Naive thymus-derived CD4-positive, alpha-beta T cell (primary cell): ENCODE measurements around the gene NAPA. TPM values are rescaled to one million over a fixed set of nuclear protein-coding genes. Genes with fewer than 3 reads are reported as not detected.

ENCODE experiments used
- ATAC-seq: fragments of 150-1000 bp; cut with Tn5 transposase; 2 replicates; pipeline ENCODE4 v1.10.0; 2021; ENCODE audit warnings: mild to moderate bottlenecking, moderate library complexity
- CTCF ChIA-PET: fragments of 350-600 bp; sonication (Branson Sonifier 250); formaldehyde crosslinking; loops from one replicate; lab custom pipeline; 2021; ENCODE audit warnings: antibody characterized with exemption; lab: Charles Lee
- POLR2A ChIA-PET: fragments of 350-600 bp; sonication (Branson Sonifier 250); formaldehyde crosslinking; loops from one replicate; lab custom pipeline; 2021; ENCODE audit warnings: antibody characterized with exemption, inconsistent platforms; lab: Charles Lee
- DNase-seq, 9 donors: peaks; one replicate each; pipeline versions ENCODE4 v3.0.0 to v3.0.0-alpha.2; 2020 to 2022; ENCODE audit warnings: mixed read lengths in 1 of 9
- H3K27ac ChIP-seq: one replicate; pipeline ENCODE4 v1.7.0; 2013; ENCODE audit warnings: mild to moderate bottlenecking, low read depth, low read length, moderate library complexity
- H3K27me3 ChIP-seq, 2 donors: one replicate each; pipeline ENCODE4 v1.7.0; 2013; ENCODE audit warnings: low read length in 2 of 2, mild to moderate bottlenecking in 2 of 2, moderate library complexity in 2 of 2; ENCODE audit not compliant: control insufficient read depth in 2 of 2, insufficient read depth in 2 of 2
- H3K36me3 ChIP-seq, 3 experiments: 1 replicate in 2 of 3; 2 replicates in 1 of 3; pipeline ENCODE4 v1.7.0; 2013; ENCODE audit warnings: low read length in 3 of 3, mild to moderate bottlenecking in 3 of 3, moderate library complexity in 1 of 3; ENCODE audit not compliant: insufficient read depth in 3 of 3, control insufficient read depth in 2 of 3
- H3K4me1 ChIP-seq, 2 donors: one replicate each; pipeline ENCODE4 v1.7.0; 2013; ENCODE audit warnings: low read length in 2 of 2, mild to moderate bottlenecking in 2 of 2, moderate library complexity in 1 of 2; ENCODE audit not compliant: control insufficient read depth in 2 of 2, insufficient read depth in 2 of 2
- H3K4me3 ChIP-seq: 2 replicates; pipeline ENCODE4 v1.7.0; 2013; ENCODE audit warnings: mild to moderate bottlenecking, low read length
- H3K9me3 ChIP-seq, 3 experiments: 1 replicate in 2 of 3; 2 replicates in 1 of 3; pipeline ENCODE4 v1.7.0; 2013; ENCODE audit warnings: low read length in 3 of 3; ENCODE audit not compliant: control insufficient read depth in 2 of 3
- H3K27ac Mint-ChIP-seq, 9 donors: one replicate each; pipeline ENCODE4 v1.8.0; 2020 to 2022; ENCODE audit warnings: mixed read lengths in 9 of 9, mild to moderate bottlenecking in 8 of 9, moderate library complexity in 5 of 9, inconsistent platforms in 2 of 9
- H3K27me3 Mint-ChIP-seq, 5 donors: one replicate each; pipeline ENCODE4 v1.8.0; 2021 to 2022; ENCODE audit warnings: mixed read lengths in 5 of 5, mild to moderate bottlenecking in 1 of 5
- H3K36me3 Mint-ChIP-seq, 5 donors: one replicate each; pipeline ENCODE4 v1.8.0; 2020 to 2022; ENCODE audit warnings: mixed read lengths in 5 of 5, mild to moderate bottlenecking in 3 of 5, inconsistent platforms in 1 of 5
- H3K4me1 Mint-ChIP-seq, 7 donors: one replicate each; pipeline ENCODE4 v1.8.0; 2020 to 2022; ENCODE audit warnings: mixed read lengths in 7 of 7, mild to moderate bottlenecking in 3 of 7, inconsistent platforms in 1 of 7
- H3K4me3 Mint-ChIP-seq, 10 donors: one replicate each; pipeline ENCODE4 v1.8.0; 2020 to 2022; ENCODE audit warnings: mild to moderate bottlenecking in 10 of 10, mixed read lengths in 10 of 10, moderate library complexity in 6 of 10, inconsistent platforms in 2 of 10
- H3K9me3 Mint-ChIP-seq, 11 donors: one replicate each; pipeline ENCODE4 v1.8.0; 2020 to 2022; ENCODE audit warnings: mixed read lengths in 11 of 11, mild to moderate bottlenecking in 4 of 11, inconsistent platforms in 1 of 11, moderate library complexity in 1 of 11
- intact Hi-C, 2 donors: fragments of 100-400 bp; cut with micrococcal nuclease; formaldehyde crosslinking; loops; one replicate each; pipeline ENCODE4 v1.15.1; 2023
- polyA plus RNA-seq, 2 donors: library from polyadenylated mRNA; unstranded; fragments of 300-500 nt; fragmentation: Illumina TruSeq; gene quantifications; one replicate each; pipeline ENCODE4 v1.2.3, GENCODE V29; 2021
- total RNA-seq, 6 experiments: library from RNA in 5 of 6; stranded (reverse) in 5 of 6; gene quantifications; 1 replicate in 5 of 6; 2 replicates in 1 of 6; pipeline ENCODE4 v1.2.3 and lab custom pipeline; 2021 to 2026

Gene NAPA
- total and polyA plus RNA-seq, 7 experiments from 2014 or later: 86.2 to 136 (median 107) TPM

GRCh38 chr19:47469719-47470118, 45.1 kb downstream of the NAPA start:
- H3K4me1 Mint-ChIP-seq: peaks cover 10 to 20% (median 17%) of the 10 kb centered on the region in 7 donors
- ATAC-seq: no peak
- Histone ChIP-seq H3K9me3 (no peaks in the 10 kb centered on the region), H3K4me3 (no peak overlapping the region), H3K27ac (no peak overlapping the region), H3K36me3 (no peaks in the 10 kb centered on the region), H3K27me3 (peaks cover 6 to 7% of the 10 kb centered on the region in 2 donors), H3K4me1 (no peaks in the 10 kb centered on the region)
- peaks cover 0 to 5% (median 0%) of the 10 kb centered on the region in 11 donors for H3K9me3 Mint-ChIP-seq
- ChIA-PET POLR2A (interaction anchor here (0.8 kb wide), 1 partner anchor 23 kb away, joined by 3 read pairs; no protein-coding TSS in a partner anchor), CTCF (no interaction called here)
- H3K27me3 Mint-ChIP-seq: peaks cover 45 to 65% (median 48%) of the 10 kb centered on the region in 5 donors
- H3K4me3 Mint-ChIP-seq: peak overlapping the region in 1 of 10 donors; percentile 42
- intact Hi-C loops: no loop called here
- H3K36me3 Mint-ChIP-seq: peaks cover 1 to 4% (median 3%) of the 10 kb centered on the region in 5 donors
- H3K27ac Mint-ChIP-seq: no peak overlapping the region
- no peak for DNase-seq

- no peak overlapping the region for H3K4me3 Mint-ChIP-seq
Measured at GRCh38 chr19:47469363-47469700, 45.5 kb downstream of the NAPA start.

DNA sequence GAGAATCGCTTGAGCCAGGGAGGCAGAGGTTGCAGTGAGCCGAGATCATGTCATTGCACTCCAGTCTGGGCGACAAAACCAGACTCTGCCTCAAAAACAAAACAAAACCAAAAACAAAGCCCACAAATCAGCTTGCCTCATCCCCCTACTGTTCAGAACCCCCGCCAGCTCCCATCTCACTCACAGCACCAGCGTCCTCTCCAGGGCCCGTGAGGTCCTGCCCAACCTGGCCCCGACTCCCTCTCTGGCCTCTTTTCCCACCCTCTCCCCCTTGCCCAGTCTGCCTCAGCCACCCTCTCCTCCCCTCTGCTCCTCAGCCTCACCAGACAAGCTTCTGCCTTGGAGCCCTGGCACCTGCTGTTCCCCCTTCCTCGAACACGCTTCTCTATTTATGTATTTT, 46.9 kb downstream of the NAPA start:
- Mint-ChIP-seq H3K9me3 (peaks cover 0 to 4% (median 0%) of the 10 kb centered on the region in 11 donors), H3K27me3 (peaks cover 48 to 56% (median 49%) of the 10 kb centered on the region in 5 donors)

More at GRCh38 chr19:47469363-47469700, 45.5 kb downstream of the NAPA start:
- Histone ChIP-seq H3K27me3 (peaks cover 6 to 7% of the 10 kb centered on the region in 2 donors), H3K9me3 (no peaks in the 10 kb centered on the region), H3K4me1 (no peaks in the 10 kb centered on the region), H3K27ac (no peak overlapping the region), H3K4me3 (no peak overlapping the region), H3K36me3 (no peaks in the 10 kb centered on the region)
- H3K27ac Mint-ChIP-seq: no peak overlapping the region
- peaks cover 46 to 62% (median 50%) of the 10 kb centered on the region in 5 donors for H3K27me3 Mint-ChIP-seq
- CTCF ChIA-PET: no interaction called here
- intact Hi-C loops: no loop called here
- ATAC-seq (no peak), DNase-seq (no peak)
- H3K4me1 Mint-ChIP-seq: peaks cover 10 to 20% (median 17%) of the 10 kb centered on the region in 7 donors
- H3K9me3 Mint-ChIP-seq: peaks cover 0 to 4% (median 0%) of the 10 kb centered on the region in 11 donors
- peaks cover 0 to 4% (median 2%) of the 10 kb centered on the region in 5 donors for H3K36me3 Mint-ChIP-seq
- POLR2A ChIA-PET: no interaction called here

GRCh38 chr19:47465957-47466356, 48.9 kb downstream of the NAPA start:
- intact Hi-C loops: no loop called here
- H3K9me3 Mint-ChIP-seq: peaks cover 0 to 2% (median 0%) of the 10 kb centered on the region in 11 donors
- DNase-seq: no peak
- no peak overlapping the region for H3K4me3 Mint-ChIP-seq
- no peaks in the 10 kb centered on the region for H3K9me3 ChIP-seq
- H3K27ac ChIP-seq: no peak overlapping the region
- ATAC-seq: no peak
- no peak overlapping the region for H3K27ac Mint-ChIP-seq
- peaks cover 4 to 12% (median 8%) of the 10 kb centered on the region in 7 donors for H3K4me1 Mint-ChIP-seq
- CTCF ChIA-PET: no interaction called here
- peaks cover 0 to 4% (median 0%) of the 10 kb centered on the region in 5 donors for H3K36me3 Mint-ChIP-seq
- H3K27me3 ChIP-seq: peaks cover 2 to 5% of the 10 kb centered on the region in 2 donors
- no peaks in the 10 kb centered on the region for H3K4me1 ChIP-seq
- POLR2A ChIA-PET: no interaction called here
- peaks cover 40 to 52% (median 43%) of the 10 kb centered on the region in 5 donors for H3K27me3 Mint-ChIP-seq
- H3K36me3 ChIP-seq: no peaks in the 10 kb centered on the region
- no peak overlapping the region for H3K4me3 ChIP-seq

More for the DNA sequence above, 46.9 kb downstream of the NAPA start:
- Histone ChIP-seq H3K9me3 (no peaks in the 10 kb centered on the region), H3K27ac (no peak overlapping the region), H3K27me3 (peaks cover 5 to 7% of the 10 kb centered on the region in 2 donors), H3K4me3 (no peak overlapping the region), H3K4me1 (no peaks in the 10 kb centered on the region), H3K36me3 (no peaks in the 10 kb centered on the region)
- intact Hi-C loops: no loop called here
- Mint-ChIP-seq H3K4me1 (peaks cover 10 to 20% (median 17%) of the 10 kb centered on the region in 7 donors), H3K4me3 (no peak overlapping the region), H3K27ac (peak overlapping the region in 1 of 9 donors; percentile 51), H3K36me3 (peaks cover 0 to 4% (median 2%) of the 10 kb centered on the region in 5 donors)
- CTCF ChIA-PET: no interaction called here
- ATAC-seq (no peak), DNase-seq (no peak)
- POLR2A ChIA-PET: no interaction called here

DNA sequence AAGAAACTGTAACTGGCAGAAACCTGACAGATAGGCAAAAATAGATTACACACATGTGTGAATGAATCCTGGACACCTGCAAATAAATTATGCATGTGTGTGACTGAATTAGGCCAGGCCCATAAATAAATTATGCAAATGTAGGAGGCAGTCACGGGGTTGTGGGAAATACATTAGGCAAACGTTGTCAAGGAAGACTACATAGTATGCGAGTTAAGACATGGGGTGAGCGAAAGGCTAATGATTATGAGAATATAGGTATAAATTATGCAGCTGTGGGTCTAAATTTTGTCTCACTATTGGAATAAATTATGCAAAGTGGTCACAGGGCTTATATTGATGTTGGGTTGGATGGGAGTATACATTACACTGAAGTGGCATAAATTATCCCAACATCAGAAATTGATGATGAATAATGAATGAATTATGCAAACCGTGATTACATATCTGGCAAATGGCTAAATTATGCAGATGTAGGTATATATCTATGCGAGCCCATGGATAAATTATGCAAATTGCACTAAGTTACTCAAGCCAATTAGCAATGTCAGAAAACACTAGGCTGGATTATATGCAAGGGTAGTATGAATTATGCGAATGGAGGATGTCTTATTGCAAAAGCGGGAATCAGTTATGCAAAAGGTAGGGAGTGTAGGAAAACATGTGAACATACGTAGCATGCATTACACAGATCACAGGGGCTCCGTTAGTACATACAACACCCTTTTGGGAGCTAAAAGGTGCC, 50.0 kb downstream of the NAPA start:
- DNase-seq: no peak
- POLR2A ChIA-PET: no interaction called here
- CTCF ChIA-PET: interaction anchor here (0.5 kb wide), 1 partner anchor 244 kb away, joined by 4 read pairs; no protein-coding TSS in a partner anchor
- no peak for ATAC-seq
- Histone ChIP-seq H3K4me1 (no peaks in the 10 kb centered on the region), H3K9me3 (no peaks in the 10 kb centered on the region), H3K36me3 (no peaks in the 10 kb centered on the region), H3K4me3 (no peak overlapping the region), H3K27ac (no peak overlapping the region), H3K27me3 (peaks cover 0 to 2% of the 10 kb centered on the region in 2 donors)
- Mint-ChIP-seq H3K4me1 (peaks cover 0 to 6% (median 0%) of the 10 kb centered on the region in 7 donors), H3K27ac (no peak overlapping the region), H3K36me3 (no peaks in the 10 kb centered on the region), H3K9me3 (peaks cover 0 to 2% (median 0%) of the 10 kb centered on the region in 11 donors), H3K27me3 (peaks cover 30 to 41% (median 32%) of the 10 kb centered on the region in 5 donors), H3K4me3 (no peak overlapping the region)
- intact Hi-C loops: no loop called here

- Mint-ChIP-seq H3K9me3 (peaks cover 0 to 2% (median 0%) of the 10 kb centered on the region in 11 donors), H3K27me3 (peaks cover 9 to 22% (median 19%) of the 10 kb centered on the region in 5 donors), H3K27ac (no peak overlapping the region), H3K4me1 (peaks cover 0 to 6% (median 2%) of the 10 kb centered on the region in 7 donors), H3K4me3 (no peak overlapping the region), H3K36me3 (no peaks in the 10 kb centered on the region)
- Histone ChIP-seq H3K27me3 (peaks cover 0 to 10% of the 10 kb centered on the region in 2 donors), H3K4me3 (no peak overlapping the region), H3K36me3 (no peaks in the 10 kb centered on the region), H3K4me1 (no peaks in the 10 kb centered on the region), H3K9me3 (no peaks in the 10 kb centered on the region), H3K27ac (no peak overlapping the region)
- ATAC-seq (no peak), DNase-seq (no peak)
- ChIA-PET CTCF (no interaction called here), POLR2A (no interaction called here)
- intact Hi-C loops: no loop called here
Measured at GRCh38 chr19:47461876-47462275, 53.0 kb downstream of the NAPA start.
